GM12878 (cell line): ENCODE results near the gene PRSS58. TPM values are rescaled to one million over a fixed set of nuclear protein-coding genes. Genes with fewer than 3 reads are reported as not detected.

ENCODE experiments used
- ATAC-seq: fragments of 200-7000 bp; cut with Tn5 transposase; 3 replicates; pipeline ENCODE4 v1.9.1; 2020; ENCODE audit warnings: mild to moderate bottlenecking, moderate library complexity
- BruUV-seq: library from RNA; stranded (reverse); fragments of 400-500 nt; replicated peaks from 2 replicates; lab custom pipeline; 2021; lab: Mats Ljungman, UMichigan
- CTCF ChIA-PET: fragments of 300-600 bp; sonication (Branson Sonifier 250); formaldehyde crosslinking; extraction: SDS; loops from one replicate; lab custom pipeline; 2021; ENCODE audit warnings: inconsistent platforms; lab: Yijun Ruan, JAX
- POLR2A ChIA-PET: fragments of 350-600 bp; formaldehyde crosslinking; extraction: SDS; loops from one replicate; lab custom pipeline; 2021; ENCODE audit warnings: inconsistent platforms; lab: Charles Lee
- RAD21 ChIA-PET: fragments of 300-600 bp; sonication (Branson Sonifier 250); formaldehyde crosslinking; loops from one replicate; lab custom pipeline; 2023; ENCODE audit warnings: antibody characterized with exemption; ENCODE audit not compliant: unreplicated experiment; lab: Charles Lee
- SMC1A ChIA-PET: fragments of 300-600 bp; sonication (Branson Sonifier 250); formaldehyde crosslinking; loops from one replicate; lab custom pipeline; 2023; ENCODE audit not compliant: unreplicated experiment, uncharacterized antibody; lab: Charles Lee
- DNase-seq: peaks from one replicate; pipeline ENCODE4 v3.0.0-alpha.2; 2011; ENCODE audit warnings: low read depth, low spot score
- FAIRE-seq: peaks from 3 replicates; lab custom pipeline; 2011; peaks lifted over from hg19 to GRCh38; lab: Jason Lieb, UNC
- H2AFZ ChIP-seq: 2 replicates; pipeline ENCODE4 v1.6.0; 2011; ENCODE audit warnings: low read depth, low read length, control low read depth; ENCODE audit not compliant: control insufficient read depth
- H3K27ac ChIP-seq: 2 replicates; pipeline ENCODE4 v1.5.1; 2011; ENCODE audit warnings: control low read depth; ENCODE audit not compliant: control insufficient read depth, insufficient read depth
- H3K27me3 ChIP-seq, 2 experiments: replicated peaks in 1 of 2; 2 replicates each; pipeline versions ENCODE4 v1.6.0 to v1.6.1; 2011; ENCODE audit warnings: low read length in 1 of 2; ENCODE audit not compliant: control insufficient read depth in 2 of 2, insufficient read depth in 2 of 2
- H3K36me3 ChIP-seq, 2 experiments: 2 replicates each; pipeline ENCODE4 v1.5.1; 2011; ENCODE audit warnings: low read length in 1 of 2; ENCODE audit not compliant: control insufficient read depth in 2 of 2, insufficient read depth in 2 of 2
- H3K4me1 ChIP-seq: 2 replicates; pipeline ENCODE4 v1.6.1; 2011; ENCODE audit warnings: mild to moderate bottlenecking, low read length, moderate library complexity, mixed read lengths; ENCODE audit not compliant: control insufficient read depth, insufficient read depth
- H3K4me2 ChIP-seq: 2 replicates; pipeline ENCODE4 v1.6.0; 2011; ENCODE audit warnings: control low read depth; ENCODE audit not compliant: control insufficient read depth, insufficient read depth
- H3K4me3 ChIP-seq: fragments of 200-600 bp; sonication (generic); 2 replicates; pipeline ENCODE4 v1.5.1; 2016
- H3K79me2 ChIP-seq: 2 replicates; pipeline ENCODE4 v1.6.0; 2011; ENCODE audit warnings: low read length; ENCODE audit not compliant: control insufficient read depth, insufficient read depth
- H3K9ac ChIP-seq: 2 replicates; pipeline ENCODE4 v1.8.0; 2011; ENCODE audit warnings: low read length, control low read depth, mixed read lengths; ENCODE audit not compliant: control insufficient read depth, insufficient read depth
- H3K9me3 ChIP-seq: replicated peaks from 3 replicates; pipeline ENCODE4 v1.5.1; 2011; ENCODE audit warnings: mild to moderate bottlenecking, low read length; ENCODE audit not compliant: control insufficient read depth, insufficient read depth
- H4K20me1 ChIP-seq: 2 replicates; pipeline ENCODE4 v1.6.0; 2011; ENCODE audit not compliant: control insufficient read depth, insufficient read depth
- CEBPB ChIP-seq, 2 experiments: fragments of 150-350 bp in 1 of 2; IDR thresholded peaks; 2 replicates each; pipeline ENCODE4 v1.6.1; 2012 to 2014; ENCODE audit warnings: low read depth in 2 of 2, low read length in 2 of 2, borderline replicate concordance in 1 of 2, inconsistent platforms in 1 of 2
- EED ChIP-seq: sonication (generic); IDR thresholded peaks from 2 replicates; pipeline ENCODE4 v1.6.1; 2016; ENCODE audit warnings: antibody characterized with exemption, low read depth
- MXI1 ChIP-seq: fragments of 150-350 bp; IDR thresholded peaks from 2 replicates; pipeline ENCODE4 v1.6.1; 2011; ENCODE audit warnings: low read depth, mild to moderate bottlenecking, inconsistent platforms, low read length, improper control_type of control experiment
- MYC ChIP-seq: IDR thresholded peaks from 2 replicates; pipeline ENCODE4 v1.6.1; 2011; ENCODE audit warnings: mild to moderate bottlenecking, low read length, moderate library complexity, inconsistent platforms; ENCODE audit not compliant: insufficient read depth, insufficient replicate concordance, insufficient read length, severe bottlenecking
- SMARCA5 ChIP-seq: fragments of 450-650 bp; IDR thresholded peaks from 2 replicates; pipeline ENCODE4 v1.6.1; 2017; ENCODE audit warnings: mild to moderate bottlenecking
- ZNF207 ChIP-seq: fragments of 450-650 bp; IDR thresholded peaks from 2 replicates; pipeline ENCODE4 v1.6.1; 2014; ENCODE audit warnings: antibody characterized with exemption, mild to moderate bottlenecking, borderline replicate concordance
- WGBS: methylation state at CpG from one replicate; pipeline ENCODE4 v1.1.6; 2016; ENCODE audit warnings: low lambda C conversion rate; ENCODE audit not compliant: insufficient replicate concordance, insufficient coverage; ENCODE audit errors: missing lambda C conversion rate; 5-methylcytosine and 5-hydroxymethylcytosine counted together
- in situ Hi-C: fragments of 300-500 bp; cut with MboI; formaldehyde crosslinking; loops from 9 replicates; pipeline ENCODE4 v1.14.3; 2018; ENCODE audit warnings: mixed read lengths
- intact Hi-C: fragments of 100-400 bp; cut with micrococcal nuclease; formaldehyde crosslinking; loops from one replicate; pipeline ENCODE4 v1.14.2; 2022; ENCODE audit not compliant: unreplicated experiment
- polyA plus RNA-seq, 11 experiments: library from polyadenylated mRNA; depleted of rRNA in 4 of 11; unstranded in 6 of 11; stranded (reverse) in 5 of 11; fragments of >200 nt; fragmentation: Nextera tagmentation in 4 of 11; fragmentation: Illumina TruSeq in 1 of 11; extraction: Ambion mirVana in 4 of 11; extraction: Trizol in 1 of 11; gene quantifications; 1 replicate in 1 of 11; 2 replicates in 10 of 11; pipeline versions ENCODE4 v1.2.1 to v1.2.3, GENCODE V29; 2011 to 2016; ENCODE audit warnings: inconsistent platforms in 2 of 11, missing spikeins in 2 of 11, low read depth in 1 of 11
- total RNA-seq, 4 experiments: library from RNA; depleted of rRNA in 3 of 4; stranded (reverse); fragments of >200 nt in 3 of 4; fragmentation: Illumina TruSeq in 1 of 4; extraction: Trizol in 1 of 4; gene quantifications; 2 replicates each; pipeline versions ENCODE4 v1.2.1 to v1.2.3, GENCODE V29; 2013 to 2021
- TF ChIP-seq, protein P1 (sequence below): fragments of 450-650 bp; IDR thresholded peaks from 2 replicates; pipeline ENCODE4 v1.6.1; 2017; ENCODE audit warnings: low read depth, mild to moderate bottlenecking, moderate library complexity
- TF ChIP-seq, protein P2 (sequence below): IDR thresholded peaks from 2 replicates; pipeline ENCODE4 v1.6.1; 2012; ENCODE audit warnings: low read depth, low read length, improper control_type of control experiment
- TF ChIP-seq, protein P3 (sequence below): fragments of 450-650 bp; IDR thresholded peaks from 2 replicates; pipeline ENCODE4 v1.6.1; 2016; ENCODE audit warnings: mild to moderate bottlenecking
- TF ChIP-seq, protein P4 (sequence below): fragments of 150-350 bp; IDR thresholded peaks from 2 replicates; pipeline ENCODE4 v1.6.1; 2014; ENCODE audit warnings: mild to moderate bottlenecking, low read depth, low read length
- TF ChIP-seq, protein P5 (sequence below): IDR thresholded peaks from 2 replicates; pipeline ENCODE4 v1.6.1; 2012; ENCODE audit warnings: improper control_type of control experiment, low read depth, low read length; ENCODE audit not compliant: insufficient replicate concordance

PRSS58 gene
- total and polyA plus RNA-seq, 10 of the 15 experiments (the other 5 are each of a cell fraction or from before 2014, with no cell fraction given): not detected

DNA sequence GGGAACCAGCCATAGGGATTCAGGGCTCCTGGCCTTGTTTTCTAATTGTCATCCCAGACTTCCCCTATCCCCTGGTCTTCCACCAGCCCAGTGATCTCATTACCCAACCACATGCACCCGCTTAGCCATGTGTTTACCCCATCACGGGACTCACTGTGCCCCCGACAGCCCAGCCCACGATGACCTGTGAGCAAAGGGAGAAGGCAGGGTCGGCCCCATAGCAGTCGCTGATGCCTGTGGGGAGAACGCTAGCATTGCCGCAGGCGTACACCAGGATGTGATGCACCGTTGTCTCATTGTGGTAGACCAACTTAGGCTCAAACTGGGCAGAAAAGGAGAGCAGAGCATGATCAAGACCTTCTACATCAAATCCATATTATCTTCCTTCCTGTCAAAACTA lies 14.0 kb downstream of the PRSS58 start (continued):
- TF ChIP-seq, protein P1, sequence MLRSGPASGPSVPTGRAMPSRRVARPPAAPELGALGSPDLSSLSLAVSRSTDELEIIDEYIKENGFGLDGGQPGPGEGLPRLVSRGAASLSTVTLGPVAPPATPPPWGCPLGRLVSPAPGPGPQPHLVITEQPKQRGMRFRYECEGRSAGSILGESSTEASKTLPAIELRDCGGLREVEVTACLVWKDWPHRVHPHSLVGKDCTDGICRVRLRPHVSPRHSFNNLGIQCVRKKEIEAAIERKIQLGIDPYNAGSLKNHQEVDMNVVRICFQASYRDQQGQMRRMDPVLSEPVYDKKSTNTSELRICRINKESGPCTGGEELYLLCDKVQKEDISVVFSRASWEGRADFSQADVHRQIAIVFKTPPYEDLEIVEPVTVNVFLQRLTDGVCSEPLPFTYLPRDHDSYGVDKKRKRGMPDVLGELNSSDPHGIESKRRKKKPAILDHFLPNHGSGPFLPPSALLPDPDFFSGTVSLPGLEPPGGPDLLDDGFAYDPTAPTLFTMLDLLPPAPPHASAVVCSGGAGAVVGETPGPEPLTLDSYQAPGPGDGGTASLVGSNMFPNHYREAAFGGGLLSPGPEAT: no peak
- no peak for TF ChIP-seq MXI1
- TF ChIP-seq, all 136 proteins: peak for 0

DNA sequence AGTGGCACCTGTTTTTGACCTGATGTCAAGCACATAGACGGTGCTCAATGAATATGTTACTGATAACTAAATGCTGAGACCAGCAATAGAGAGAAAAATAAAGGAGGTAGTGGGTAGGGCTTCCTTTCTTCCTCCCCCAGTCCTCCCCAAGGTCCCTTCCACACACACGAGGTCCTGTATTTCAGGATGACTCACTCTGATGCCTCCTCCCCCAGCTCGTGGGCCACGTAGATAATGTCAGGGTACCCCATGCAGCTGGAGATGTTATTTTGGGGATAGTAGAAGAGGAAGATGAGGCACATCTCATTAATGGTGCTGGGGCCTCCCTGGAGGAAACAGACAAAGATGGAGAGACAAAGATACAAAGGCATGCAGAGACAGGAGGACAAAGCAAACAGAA lies 17.3 kb downstream of the PRSS58 start:
- Histone ChIP-seq H3K9me3 (no peaks in the 10 kb centered on the region), H3K79me2 (no peaks in the 10 kb centered on the region), H3K4me1 (no peaks in the 10 kb centered on the region), H3K27me3 (no peaks in the 10 kb centered on the region; a peak in 1 of 4 replicates), H3K9ac (no peak overlapping the region), H2AFZ (no peak overlapping the region), H3K4me3 (no peak overlapping the region), H3K36me3 (no peaks in the 10 kb centered on the region), H4K20me1 (no peaks in the 10 kb centered on the region), H3K27ac (no peak overlapping the region), H3K4me2 (no peak overlapping the region)
- WGBS: 0% methylated on average over 4 of the region's 4 CpGs
- ATAC-seq: no peak
- SMC1A ChIA-PET: no interaction called here
- intact Hi-C loops (no loop called here), in situ Hi-C loops (no loop called here)
- POLR2A ChIA-PET: no interaction called here
- CTCF ChIA-PET: no interaction called here
- FAIRE-seq: no peak
- DNase-seq: no peak
- RAD21 ChIA-PET: no interaction called here
- no TSS peak for BruUV-seq
- no peak for TF ChIP-seq SMARCA5
- TF ChIP-seq, protein P2, sequence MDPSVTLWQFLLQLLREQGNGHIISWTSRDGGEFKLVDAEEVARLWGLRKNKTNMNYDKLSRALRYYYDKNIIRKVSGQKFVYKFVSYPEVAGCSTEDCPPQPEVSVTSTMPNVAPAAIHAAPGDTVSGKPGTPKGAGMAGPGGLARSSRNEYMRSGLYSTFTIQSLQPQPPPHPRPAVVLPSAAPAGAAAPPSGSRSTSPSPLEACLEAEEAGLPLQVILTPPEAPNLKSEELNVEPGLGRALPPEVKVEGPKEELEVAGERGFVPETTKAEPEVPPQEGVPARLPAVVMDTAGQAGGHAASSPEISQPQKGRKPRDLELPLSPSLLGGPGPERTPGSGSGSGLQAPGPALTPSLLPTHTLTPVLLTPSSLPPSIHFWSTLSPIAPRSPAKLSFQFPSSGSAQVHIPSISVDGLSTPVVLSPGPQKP: no peak
- TF ChIP-seq CEBPB (IDR thresholded peaks at IDR 0.05; ENCODE audit: borderline replicate concordance in 1 of 2, low read depth in 2 of 2, low read length in 2 of 2): no peak
- TF ChIP-seq, protein P3, sequence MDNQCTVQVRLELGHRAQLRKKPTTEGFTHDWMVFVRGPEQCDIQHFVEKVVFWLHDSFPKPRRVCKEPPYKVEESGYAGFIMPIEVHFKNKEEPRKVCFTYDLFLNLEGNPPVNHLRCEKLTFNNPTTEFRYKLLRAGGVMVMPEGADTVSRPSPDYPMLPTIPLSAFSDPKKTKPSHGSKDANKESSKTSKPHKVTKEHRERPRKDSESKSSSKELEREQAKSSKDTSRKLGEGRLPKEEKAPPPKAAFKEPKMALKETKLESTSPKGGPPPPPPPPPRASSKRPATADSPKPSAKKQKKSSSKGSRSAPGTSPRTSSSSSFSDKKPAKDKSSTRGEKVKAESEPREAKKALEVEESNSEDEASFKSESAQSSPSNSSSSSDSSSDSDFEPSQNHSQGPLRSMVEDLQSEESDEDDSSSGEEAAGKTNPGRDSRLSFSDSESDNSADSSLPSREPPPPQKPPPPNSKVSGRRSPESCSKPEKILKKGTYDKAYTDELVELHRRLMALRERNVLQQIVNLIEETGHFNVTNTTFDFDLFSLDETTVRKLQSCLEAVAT: no peak
- TF ChIP-seq, protein P4, sequence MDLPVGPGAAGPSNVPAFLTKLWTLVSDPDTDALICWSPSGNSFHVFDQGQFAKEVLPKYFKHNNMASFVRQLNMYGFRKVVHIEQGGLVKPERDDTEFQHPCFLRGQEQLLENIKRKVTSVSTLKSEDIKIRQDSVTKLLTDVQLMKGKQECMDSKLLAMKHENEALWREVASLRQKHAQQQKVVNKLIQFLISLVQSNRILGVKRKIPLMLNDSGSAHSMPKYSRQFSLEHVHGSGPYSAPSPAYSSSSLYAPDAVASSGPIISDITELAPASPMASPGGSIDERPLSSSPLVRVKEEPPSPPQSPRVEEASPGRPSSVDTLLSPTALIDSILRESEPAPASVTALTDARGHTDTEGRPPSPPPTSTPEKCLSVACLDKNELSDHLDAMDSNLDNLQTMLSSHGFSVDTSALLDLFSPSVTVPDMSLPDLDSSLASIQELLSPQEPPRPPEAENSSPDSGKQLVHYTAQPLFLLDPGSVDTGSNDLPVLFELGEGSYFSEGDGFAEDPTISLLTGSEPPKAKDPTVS: no peak
- no peak for TF ChIP-seq EED
- no peak for TF ChIP-seq ZNF207
- TF ChIP-seq MYC: no peak
- TF ChIP-seq, protein P5, sequence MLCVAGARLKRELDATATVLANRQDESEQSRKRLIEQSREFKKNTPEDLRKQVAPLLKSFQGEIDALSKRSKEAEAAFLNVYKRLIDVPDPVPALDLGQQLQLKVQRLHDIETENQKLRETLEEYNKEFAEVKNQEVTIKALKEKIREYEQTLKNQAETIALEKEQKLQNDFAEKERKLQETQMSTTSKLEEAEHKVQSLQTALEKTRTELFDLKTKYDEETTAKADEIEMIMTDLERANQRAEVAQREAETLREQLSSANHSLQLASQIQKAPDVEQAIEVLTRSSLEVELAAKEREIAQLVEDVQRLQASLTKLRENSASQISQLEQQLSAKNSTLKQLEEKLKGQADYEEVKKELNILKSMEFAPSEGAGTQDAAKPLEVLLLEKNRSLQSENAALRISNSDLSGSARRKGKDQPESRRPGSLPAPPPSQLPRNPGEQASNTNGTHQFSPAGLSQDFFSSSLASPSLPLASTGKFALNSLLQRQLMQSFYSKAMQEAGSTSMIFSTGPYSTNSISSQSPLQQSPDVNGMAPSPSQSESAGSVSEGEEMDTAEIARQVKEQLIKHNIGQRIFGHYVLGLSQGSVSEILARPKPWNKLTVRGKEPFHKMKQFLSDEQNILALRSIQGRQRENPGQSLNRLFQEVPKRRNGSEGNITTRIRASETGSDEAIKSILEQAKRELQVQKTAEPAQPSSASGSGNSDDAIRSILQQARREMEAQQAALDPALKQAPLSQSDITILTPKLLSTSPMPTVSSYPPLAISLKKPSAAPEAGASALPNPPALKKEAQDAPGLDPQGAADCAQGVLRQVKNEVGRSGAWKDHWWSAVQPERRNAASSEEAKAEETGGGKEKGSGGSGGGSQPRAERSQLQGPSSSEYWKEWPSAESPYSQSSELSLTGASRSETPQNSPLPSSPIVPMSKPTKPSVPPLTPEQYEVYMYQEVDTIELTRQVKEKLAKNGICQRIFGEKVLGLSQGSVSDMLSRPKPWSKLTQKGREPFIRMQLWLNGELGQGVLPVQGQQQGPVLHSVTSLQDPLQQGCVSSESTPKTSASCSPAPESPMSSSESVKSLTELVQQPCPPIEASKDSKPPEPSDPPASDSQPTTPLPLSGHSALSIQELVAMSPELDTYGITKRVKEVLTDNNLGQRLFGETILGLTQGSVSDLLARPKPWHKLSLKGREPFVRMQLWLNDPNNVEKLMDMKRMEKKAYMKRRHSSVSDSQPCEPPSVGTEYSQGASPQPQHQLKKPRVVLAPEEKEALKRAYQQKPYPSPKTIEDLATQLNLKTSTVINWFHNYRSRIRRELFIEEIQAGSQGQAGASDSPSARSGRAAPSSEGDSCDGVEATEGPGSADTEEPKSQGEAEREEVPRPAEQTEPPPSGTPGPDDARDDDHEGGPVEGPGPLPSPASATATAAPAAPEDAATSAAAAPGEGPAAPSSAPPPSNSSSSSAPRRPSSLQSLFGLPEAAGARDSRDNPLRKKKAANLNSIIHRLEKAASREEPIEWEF: no peak
